Measurements from ENCODE around the gene GPR141.

Gene GPR141

DNA sequence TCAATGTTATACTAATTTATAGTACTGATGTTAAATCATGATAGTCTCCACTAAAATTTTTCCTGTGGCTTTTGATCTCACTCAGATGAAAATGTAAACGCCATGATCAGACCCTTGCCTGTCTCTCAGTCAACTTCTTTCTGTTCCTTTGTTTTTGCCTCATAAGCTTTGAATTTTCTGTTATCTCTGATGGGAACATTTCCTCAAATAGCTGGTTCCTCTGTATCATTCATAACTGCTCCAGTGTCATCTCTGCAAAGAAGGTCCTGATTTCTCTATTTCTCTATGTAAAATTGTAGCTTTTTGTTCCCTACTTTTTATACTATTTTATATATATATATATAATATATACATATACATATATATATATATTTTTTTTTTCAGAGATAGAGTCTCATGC is 67.5 kb downstream of the GPR141 start:
- H3K4me3 ChIP-seq (ENCODE audit: severe bottlenecking), result no peak overlapping the region
- H3K27me3 ChIP-seq (ENCODE audit: insufficient read depth, poor library complexity, severe bottlenecking), result no peaks in the 10 kb centered on the region
- H3K27ac ChIP-seq (ENCODE audit: poor library complexity, severe bottlenecking), result no peak overlapping the region
- H3K36me3 ChIP-seq (ENCODE audit: low read depth), result no peaks in the 10 kb centered on the region
- TF ChIP-seq, protein P1, sequence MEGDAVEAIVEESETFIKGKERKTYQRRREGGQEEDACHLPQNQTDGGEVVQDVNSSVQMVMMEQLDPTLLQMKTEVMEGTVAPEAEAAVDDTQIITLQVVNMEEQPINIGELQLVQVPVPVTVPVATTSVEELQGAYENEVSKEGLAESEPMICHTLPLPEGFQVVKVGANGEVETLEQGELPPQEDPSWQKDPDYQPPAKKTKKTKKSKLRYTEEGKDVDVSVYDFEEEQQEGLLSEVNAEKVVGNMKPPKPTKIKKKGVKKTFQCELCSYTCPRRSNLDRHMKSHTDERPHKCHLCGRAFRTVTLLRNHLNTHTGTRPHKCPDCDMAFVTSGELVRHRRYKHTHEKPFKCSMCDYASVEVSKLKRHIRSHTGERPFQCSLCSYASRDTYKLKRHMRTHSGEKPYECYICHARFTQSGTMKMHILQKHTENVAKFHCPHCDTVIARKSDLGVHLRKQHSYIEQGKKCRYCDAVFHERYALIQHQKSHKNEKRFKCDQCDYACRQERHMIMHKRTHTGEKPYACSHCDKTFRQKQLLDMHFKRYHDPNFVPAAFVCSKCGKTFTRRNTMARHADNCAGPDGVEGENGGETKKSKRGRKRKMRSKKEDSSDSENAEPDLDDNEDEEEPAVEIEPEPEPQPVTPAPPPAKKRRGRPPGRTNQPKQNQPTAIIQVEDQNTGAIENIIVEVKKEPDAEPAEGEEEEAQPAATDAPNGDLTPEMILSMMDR (IDR thresholded peaks at IDR 0.05; ENCODE audit: poor library complexity, severe bottlenecking), result no peak
- no peaks in the 10 kb centered on the region for H3K9me3 ChIP-seq (ENCODE audit: severe bottlenecking)
- no peaks in the 10 kb centered on the region for H3K4me1 ChIP-seq (ENCODE audit: insufficient read depth, poor library complexity, severe bottlenecking)
- no peak for DNase-seq (ENCODE audit: low spot score)
- no peak for ATAC-seq (ENCODE audit: low read depth)

DNA sequence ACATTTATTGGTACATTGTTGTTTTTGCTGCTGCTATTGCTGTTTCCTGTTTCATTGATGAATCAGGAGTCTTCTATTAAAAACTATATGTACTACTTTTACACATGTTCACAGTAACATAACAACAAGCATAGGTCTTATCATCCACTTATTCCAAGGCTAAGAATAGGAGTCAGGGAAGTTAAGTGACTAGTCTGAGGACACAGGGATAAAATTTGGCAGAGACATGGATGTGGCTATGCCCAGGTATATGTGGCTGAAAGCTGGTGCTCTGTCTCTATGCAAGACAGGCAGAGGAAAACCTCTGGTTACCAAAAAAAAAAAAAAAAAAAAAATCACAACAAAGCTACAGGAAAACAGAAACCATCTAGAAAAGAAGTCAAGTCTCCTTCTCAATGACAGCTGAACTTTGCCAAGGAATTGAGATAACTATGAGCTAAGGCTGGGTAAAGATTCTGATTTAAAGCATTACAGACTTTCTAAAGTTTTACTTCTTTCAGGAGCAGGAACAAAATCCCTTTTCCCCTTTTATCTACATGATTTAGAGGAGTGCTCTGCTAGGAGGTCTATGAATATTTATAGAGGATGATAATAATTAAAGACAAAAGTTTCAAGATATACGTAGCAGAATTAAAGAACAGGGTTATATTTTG is 70.0 kb downstream of the GPR141 start:
- Histone ChIP-seq H3K36me3 (ENCODE audit: low read depth) (no peaks in the 10 kb centered on the region), H3K27ac (ENCODE audit: poor library complexity, severe bottlenecking) (no peak overlapping the region), H3K9me3 (ENCODE audit: severe bottlenecking) (no peaks in the 10 kb centered on the region), H3K27me3 (ENCODE audit: insufficient read depth, poor library complexity, severe bottlenecking) (no peaks in the 10 kb centered on the region), H3K4me1 (ENCODE audit: insufficient read depth, poor library complexity, severe bottlenecking) (no peaks in the 10 kb centered on the region), H3K4me3 (ENCODE audit: severe bottlenecking) (no peak overlapping the region)
- TF ChIP-seq, protein P1 (IDR thresholded peaks at IDR 0.05; ENCODE audit: poor library complexity, severe bottlenecking), result no peak
- DNase-seq (ENCODE audit: low spot score) (no peak), ATAC-seq (ENCODE audit: low read depth) (no peak)

DNA sequence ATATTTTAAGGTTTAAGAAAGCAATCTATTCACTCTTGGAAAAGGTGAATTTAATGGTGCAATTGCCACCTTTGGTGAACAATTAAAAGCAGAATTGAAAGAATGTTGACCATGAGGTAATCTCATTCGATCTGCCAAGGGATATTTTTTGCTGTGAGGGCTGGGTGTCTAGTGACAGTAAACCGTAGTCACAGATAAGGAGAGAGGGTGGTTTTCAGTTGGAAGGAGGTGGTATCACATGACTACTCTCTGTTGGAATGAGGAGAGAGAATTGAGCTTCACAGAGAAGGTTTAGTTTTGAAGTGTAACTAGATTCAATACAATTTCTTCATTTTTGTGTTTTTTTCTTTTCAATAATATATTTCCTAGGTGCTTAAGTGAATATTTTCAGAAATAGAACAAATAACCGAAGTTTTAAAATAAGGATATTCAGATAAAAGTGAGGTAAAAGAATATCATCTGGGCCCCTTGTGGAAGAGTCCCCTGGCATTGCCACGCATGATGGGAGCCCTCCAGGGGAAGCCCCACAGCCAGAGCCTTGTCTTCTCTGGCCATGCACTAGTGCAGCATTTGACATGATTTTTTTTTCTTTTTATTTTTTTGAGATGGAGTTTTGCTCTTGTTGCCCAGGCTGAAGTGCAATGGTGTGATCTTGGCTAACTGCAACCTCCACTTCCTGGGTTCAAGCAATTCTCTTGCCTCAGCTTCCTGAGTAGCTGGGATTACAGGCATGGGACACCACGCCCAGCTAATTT is 73.4 kb downstream of the GPR141 start:
- Histone ChIP-seq H3K9me3 (ENCODE audit: severe bottlenecking) (no peaks in the 10 kb centered on the region), H3K36me3 (ENCODE audit: low read depth) (no peaks in the 10 kb centered on the region), H3K4me1 (ENCODE audit: insufficient read depth, poor library complexity, severe bottlenecking) (no peaks in the 10 kb centered on the region), H3K4me3 (ENCODE audit: severe bottlenecking) (no peak overlapping the region), H3K27ac (ENCODE audit: poor library complexity, severe bottlenecking) (no peak overlapping the region), H3K27me3 (ENCODE audit: insufficient read depth, poor library complexity, severe bottlenecking) (no peaks in the 10 kb centered on the region)
- no peak for DNase-seq (ENCODE audit: low spot score)
- no peak for ATAC-seq (ENCODE audit: low read depth)
- TF ChIP-seq, protein P1 (IDR thresholded peaks at IDR 0.05; ENCODE audit: poor library complexity, severe bottlenecking), result no peak

DNA sequence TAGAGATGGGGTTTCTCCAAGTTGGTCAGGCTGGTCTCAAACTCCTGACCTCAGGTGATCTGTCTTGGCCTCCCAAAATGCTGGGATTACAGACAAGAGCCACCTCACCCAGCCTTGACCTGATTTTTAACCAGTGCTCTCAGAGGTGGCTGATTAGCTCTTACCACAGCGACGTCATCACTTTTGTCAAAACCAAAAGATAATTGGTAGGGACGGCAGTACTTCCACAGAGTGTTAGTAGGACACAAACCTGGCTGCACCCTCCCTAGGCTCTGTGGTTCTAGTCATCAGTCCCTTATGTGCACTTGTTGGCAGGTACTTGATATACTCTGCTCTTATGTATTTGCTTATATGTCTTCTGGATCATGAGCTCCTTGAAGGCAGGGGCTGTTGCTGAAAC is 74.0 kb downstream of the GPR141 start:
- ATAC-seq (ENCODE audit: low read depth), result no peak
- H3K27ac ChIP-seq (ENCODE audit: poor library complexity, severe bottlenecking), result no peak overlapping the region
- TF ChIP-seq, protein P1 (IDR thresholded peaks at IDR 0.05; ENCODE audit: poor library complexity, severe bottlenecking), result no peak

More for the DNA sequence above, 74.0 kb downstream of the GPR141 start:
- no peak for DNase-seq (ENCODE audit: low spot score)
- H3K9me3 ChIP-seq (ENCODE audit: severe bottlenecking), result no peaks in the 10 kb centered on the region
- no peaks in the 10 kb centered on the region for H3K27me3 ChIP-seq (ENCODE audit: insufficient read depth, poor library complexity, severe bottlenecking)
- H3K36me3 ChIP-seq (ENCODE audit: low read depth), result no peaks in the 10 kb centered on the region
- H3K4me3 ChIP-seq (ENCODE audit: severe bottlenecking), result no peak overlapping the region
- no peaks in the 10 kb centered on the region for H3K4me1 ChIP-seq (ENCODE audit: insufficient read depth, poor library complexity, severe bottlenecking)
